ENCODE data around the gene ZFP64. TPM values are rescaled to one million over a fixed set of nuclear protein-coding genes. Genes with fewer than 3 reads are reported as not detected.

Gene ZFP64
- total and polyA plus RNA-seq, 2 of the 4 experiments (the other 2 are of a cell fraction) = 14.3 to 17.1 TPM

DNA sequence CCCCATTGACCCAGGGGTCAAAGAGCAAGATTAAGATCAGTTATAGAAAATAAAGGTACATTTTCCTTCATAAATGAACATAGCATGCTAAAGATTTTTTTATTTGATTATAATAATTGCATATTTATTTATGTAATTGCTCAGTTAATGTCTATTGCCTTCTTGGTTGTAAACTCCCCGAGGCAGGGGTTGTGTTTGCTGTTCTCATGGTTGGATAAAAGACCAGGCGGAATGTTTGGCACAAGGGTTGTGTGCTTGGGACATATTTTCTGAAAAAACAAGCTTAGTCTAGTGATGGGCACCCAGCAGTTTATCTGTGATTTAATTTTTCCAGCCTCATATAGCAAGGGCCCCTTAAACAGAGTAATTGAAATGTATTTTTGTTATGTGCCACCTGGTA, 47.5 kb upstream of the ZFP64 start:
- Histone ChIP-seq H3K9me1 (ENCODE audit: insufficient read depth, low read length) (no peaks in the 10 kb centered on the region), H4K20me1 (ENCODE audit: insufficient read depth, low read length) (no peaks in the 10 kb centered on the region), H3K9me3 (ENCODE audit: control insufficient read depth, insufficient read depth, low read length) (no peaks in the 10 kb centered on the region), H2AK9ac (replicated peaks; ENCODE audit: low read depth, low read length, poor library complexity) (no peak overlapping the region), H3K23ac (ENCODE audit: low read depth, low read length) (no peak overlapping the region), H3K14ac (replicated peaks; ENCODE audit: low read depth, low read length) (no peak overlapping the region), H3K36me3 (ENCODE audit: control insufficient read depth, insufficient read depth, low read length) (no peaks in the 10 kb centered on the region), H2BK120ac (ENCODE audit: low read depth, low read length) (no peak overlapping the region), H3K9ac (ENCODE audit: low read depth, low read length) (no peak overlapping the region), H3K27ac (ENCODE audit: insufficient read depth, low read length) (no peak overlapping the region), H2AFZ (replicated peaks; ENCODE audit: low read length, poor library complexity) (no peak overlapping the region), H4K8ac (ENCODE audit: low read depth in 2 of 2, low read length in 2 of 2) (no peak overlapping the region), H3K4me1 (ENCODE audit: control insufficient read depth, insufficient read depth, low read length) (no peaks in the 10 kb centered on the region), H3K79me1 (ENCODE audit: low read depth in 1 of 2, low read length in 2 of 2) (no peaks in the 10 kb centered on the region), H2AK5ac (ENCODE audit: low read depth, low read length) (no peak overlapping the region), H3K56ac (ENCODE audit: extremely low read depth, insufficient read depth, low read length) (no peak overlapping the region), H4K5ac (ENCODE audit: low read depth, low read length) (no peak overlapping the region), H4K91ac (ENCODE audit: insufficient read depth, low read depth, low read length) (no peak overlapping the region), H3K18ac (ENCODE audit: low read depth, low read length) (no peak overlapping the region), H3K4ac (ENCODE audit: low read depth, low read length) (no peak overlapping the region), H3K27me3 (ENCODE audit: control insufficient read depth, insufficient read depth, low read length) (no peaks in the 10 kb centered on the region; the same call in 1 of the 2 replicates), H2BK20ac (ENCODE audit: low read depth, low read length) (no peak overlapping the region), H2BK5ac (ENCODE audit: low read depth, low read length, poor library complexity, severe bottlenecking) (no peak overlapping the region), H2BK15ac (ENCODE audit: low read depth, low read length) (no peak overlapping the region), H3K4me2 (ENCODE audit: low read depth, low read length) (no peak overlapping the region), H3K4me3 (ENCODE audit: insufficient read depth, low read depth, low read length) (no peak overlapping the region)
- intact Hi-C loops (cut with micrococcal nuclease) = no loop called here
- TF ChIP-seq, protein P1, sequence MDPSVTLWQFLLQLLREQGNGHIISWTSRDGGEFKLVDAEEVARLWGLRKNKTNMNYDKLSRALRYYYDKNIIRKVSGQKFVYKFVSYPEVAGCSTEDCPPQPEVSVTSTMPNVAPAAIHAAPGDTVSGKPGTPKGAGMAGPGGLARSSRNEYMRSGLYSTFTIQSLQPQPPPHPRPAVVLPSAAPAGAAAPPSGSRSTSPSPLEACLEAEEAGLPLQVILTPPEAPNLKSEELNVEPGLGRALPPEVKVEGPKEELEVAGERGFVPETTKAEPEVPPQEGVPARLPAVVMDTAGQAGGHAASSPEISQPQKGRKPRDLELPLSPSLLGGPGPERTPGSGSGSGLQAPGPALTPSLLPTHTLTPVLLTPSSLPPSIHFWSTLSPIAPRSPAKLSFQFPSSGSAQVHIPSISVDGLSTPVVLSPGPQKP (IDR thresholded peaks at IDR 0.05; ENCODE audit: borderline replicate concordance, low read depth, low read length) = no peak
- TF ChIP-seq POLR2A (IDR thresholded peaks at IDR 0.05; ENCODE audit: low read depth, low read length) = no peak
- TF ChIP-seq CHD1 (IDR thresholded peaks at IDR 0.05; ENCODE audit: low read depth, low read length) = no peak
- no peak for TF ChIP-seq MXI1 (IDR thresholded peaks at IDR 0.05; ENCODE audit: borderline replicate concordance, low read depth, low read length)
- TF ChIP-seq RFX5 (IDR thresholded peaks at IDR 0.05; ENCODE audit: low read depth, low read length) = no peak
- in situ Hi-C loops (cut with MboI; ENCODE audit: low sequenced_read_pairs) = loop anchor here (25.0 kb wide), 1 partner anchor 1748 kb away; no protein-coding TSS in a partner anchor
- CTCF ChIA-PET = interaction anchor here (1.3 kb wide), 1 partner anchor 1309 kb away, joined by 3 read pairs; no protein-coding TSS in a partner anchor
- DNase-seq (no peak), ATAC-seq (ENCODE audit: low read depth) (no peak)
- dilution Hi-C loops (cut with HindIII; ENCODE audit: low sequenced_read_pairs, unreplicated experiment) = no loop called here
- no TSS peak for BruUV-seq (replicated peaks)
- no CpG with 5 or more reads among the region's 2 CpGs for WGBS, 2 experiments (ENCODE audit: extremely low coverage in 2 of 2, insufficient read length in 1 of 2)
- POLR2A ChIA-PET (ENCODE audit: unreplicated experiment) = no interaction called here

Data from IMR-90 (cell line).